ENCODE data around the gene ABCC4.

- no peak for TF ChIP-seq CTCF (IDR thresholded peaks at IDR 0.05)
- TF ChIP-seq EZH2 (IDR thresholded peaks at IDR 0.05; ENCODE audit: borderline replicate concordance, insufficient read depth, low read depth, low read length, poor library complexity, severe bottlenecking) = no peak
Measured at GRCh38 chr13:95120650-95121049, 180.6 kb downstream of the ABCC4 start.
